HUES64 (cell line): ENCODE data around the gene MACROD2.

ENCODE experiments used
- H3K27ac ChIP-seq: 2 replicates; pipeline ENCODE4 v1.7.0; 2013; ENCODE audit warnings: low read depth, low read length, inconsistent platforms
- H3K27me3 ChIP-seq: 2 replicates; pipeline ENCODE4 v1.6.1; 2013; ENCODE audit warnings: mild to moderate bottlenecking, low read length; ENCODE audit not compliant: insufficient read depth
- H3K36me3 ChIP-seq: 2 replicates; pipeline ENCODE4 v1.6.1; 2013; ENCODE audit warnings: mild to moderate bottlenecking, low read length; ENCODE audit not compliant: insufficient read depth
- H3K4me1 ChIP-seq: 2 replicates; pipeline ENCODE4 v1.6.1; 2013; ENCODE audit warnings: mild to moderate bottlenecking, low read length, moderate library complexity; ENCODE audit not compliant: insufficient read depth
- H3K4me3 ChIP-seq: 2 replicates; pipeline ENCODE4 v1.5.1; 2013; ENCODE audit warnings: mild to moderate bottlenecking, low read length, moderate library complexity
- H3K9ac ChIP-seq: 2 replicates; pipeline ENCODE4 v1.6.1; 2013; ENCODE audit warnings: mild to moderate bottlenecking, low read depth, low read length
- H3K9me3 ChIP-seq: 2 replicates; pipeline ENCODE4 v1.6.1; 2013; ENCODE audit warnings: low read depth, low read length; ENCODE audit not compliant: insufficient read depth
- WGBS: fragments of 150-250, 120-280 bp; methylation state at CpG from one replicate; pipeline ENCODE4 v1.1.7; 2013; ENCODE audit warnings: missing lambda C conversion rate; 5-methylcytosine and 5-hydroxymethylcytosine counted together

The MACROD2 gene

DNA sequence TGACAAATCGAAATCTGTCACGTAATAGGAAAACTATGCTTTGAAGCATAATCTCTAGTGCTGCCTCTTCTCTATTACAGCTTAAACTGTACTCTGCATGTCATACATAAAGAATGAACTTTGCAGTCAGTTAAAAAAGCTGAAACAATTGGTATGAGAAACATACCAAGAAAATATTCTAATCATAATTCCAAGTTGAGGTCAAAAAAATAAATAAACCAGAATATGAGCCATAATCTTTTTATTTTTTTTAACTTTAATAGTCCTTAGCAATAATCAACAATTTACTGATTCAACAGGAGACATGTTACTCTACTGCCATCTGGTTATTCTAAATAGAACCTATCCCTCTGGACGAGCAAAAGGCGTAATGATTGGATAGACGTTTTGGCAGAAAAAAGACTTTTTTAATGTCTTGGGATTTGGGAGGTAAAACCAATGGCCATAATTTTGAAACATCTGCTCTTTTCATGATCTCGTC is 566.5 kb downstream of the MACROD2 start:
- H3K27ac ChIP-seq: no peak overlapping the region
- H3K9ac ChIP-seq: no peak overlapping the region
- H3K9me3 ChIP-seq: peaks cover 16% of the 10 kb centered on the region; the same call in 1 of the 2 replicates
- H3K4me1 ChIP-seq: no peaks in the 10 kb centered on the region; the same call in 1 of the 2 replicates
- no peaks in the 10 kb centered on the region for H3K27me3 ChIP-seq
- H3K4me3 ChIP-seq: no peak overlapping the region
- 96% methylated on average over 5 of the region's 6 CpGs for WGBS
- no peaks in the 10 kb centered on the region for H3K36me3 ChIP-seq

DNA sequence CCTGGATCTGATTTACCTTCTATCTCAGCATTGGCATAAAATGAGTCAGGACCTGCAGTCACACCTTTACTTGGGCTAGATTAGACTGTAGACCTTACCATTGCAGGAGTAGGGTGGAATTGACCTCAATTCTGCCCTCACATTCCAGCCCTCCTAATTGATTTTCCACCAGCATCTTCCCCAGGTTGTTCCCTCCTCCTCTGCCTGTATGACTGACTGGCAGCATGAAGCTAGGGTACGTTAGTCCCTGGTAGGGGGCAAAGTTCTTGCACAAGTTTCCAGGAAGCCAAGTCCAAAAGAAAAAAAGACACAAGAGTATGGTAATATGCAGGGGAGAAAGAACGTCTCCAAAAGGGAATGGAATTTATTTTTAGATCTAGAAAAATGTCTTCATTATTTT is 567.7 kb downstream of the MACROD2 start:
- no peaks in the 10 kb centered on the region for H3K36me3 ChIP-seq
- no peak overlapping the region for H3K9ac ChIP-seq
- H3K27me3 ChIP-seq: no peaks in the 10 kb centered on the region
- WGBS: 82% methylated on average over 2 of the region's 2 CpGs
- peaks cover 16% of the 10 kb centered on the region; the same call in 1 of the 2 replicates for H3K9me3 ChIP-seq
- H3K4me3 ChIP-seq: no peak overlapping the region
- no peak overlapping the region for H3K27ac ChIP-seq
- H3K4me1 ChIP-seq: peaks cover 5% of the 10 kb centered on the region

DNA sequence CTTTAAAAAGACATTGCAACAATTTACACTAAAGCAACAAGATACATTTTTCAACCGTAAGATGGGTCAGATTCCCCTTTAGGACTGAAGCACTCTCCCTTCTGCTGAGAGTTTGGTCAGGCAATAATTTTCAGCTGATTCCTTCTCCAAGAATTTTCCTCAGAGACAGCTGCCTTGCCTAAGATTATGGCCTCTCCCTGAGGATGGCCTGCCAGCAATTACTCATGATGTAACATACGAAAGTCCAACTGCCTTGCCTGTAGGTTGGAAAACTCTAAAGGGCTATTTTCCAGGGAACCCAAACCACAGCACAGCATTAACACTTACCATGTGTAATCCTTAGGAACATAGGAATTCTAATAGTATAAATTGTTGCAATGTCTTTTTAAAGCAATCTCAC is 571.2 kb downstream of the MACROD2 start:
- 100% methylated on average over 2 of the region's 2 CpGs for WGBS

DNA sequence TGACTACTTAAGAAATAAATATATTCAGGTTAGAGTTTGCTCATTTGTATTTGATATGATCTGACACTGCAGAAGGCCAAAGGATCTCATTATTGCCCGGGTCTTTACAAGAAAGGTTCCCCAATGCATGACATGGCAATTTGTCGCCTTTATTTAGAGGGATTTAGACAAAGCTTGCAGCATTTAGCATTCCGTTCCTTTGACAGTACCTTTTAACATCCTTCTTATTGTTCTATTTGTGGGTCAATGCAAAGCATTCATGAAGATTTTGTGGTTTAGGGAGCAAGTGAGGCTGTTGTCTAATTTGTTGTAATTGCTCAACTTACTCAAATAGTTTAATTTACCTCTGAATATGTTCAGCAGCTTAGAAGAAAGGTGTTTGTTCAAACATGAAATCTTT is 572.9 kb downstream of the MACROD2 start:
- Histone ChIP-seq H3K27me3 (no peaks in the 10 kb centered on the region), H3K4me1 (peaks cover 17% of the 10 kb centered on the region), H3K27ac (no peak overlapping the region; the same call in 1 of the 2 replicates), H3K36me3 (no peaks in the 10 kb centered on the region), H3K9me3 (peaks cover 16% of the 10 kb centered on the region; the same call in 1 of the 2 replicates), H3K9ac (peak overlapping the region; percentile 8; the same call in 1 of the 2 replicates), H3K4me3 (no peak overlapping the region)
- WGBS: 77% methylated on average over 3 of the region's 3 CpGs

More for the DNA sequence above, 571.2 kb downstream of the MACROD2 start:
- peaks cover 17% of the 10 kb centered on the region for H3K4me1 ChIP-seq
- no peaks in the 10 kb centered on the region for H3K36me3 ChIP-seq
- no peak overlapping the region for H3K27ac ChIP-seq
- H3K27me3 ChIP-seq: no peaks in the 10 kb centered on the region
- no peak overlapping the region for H3K4me3 ChIP-seq
- no peak overlapping the region for H3K9ac ChIP-seq
- peaks cover 16% of the 10 kb centered on the region; the same call in 1 of the 2 replicates for H3K9me3 ChIP-seq

DNA sequence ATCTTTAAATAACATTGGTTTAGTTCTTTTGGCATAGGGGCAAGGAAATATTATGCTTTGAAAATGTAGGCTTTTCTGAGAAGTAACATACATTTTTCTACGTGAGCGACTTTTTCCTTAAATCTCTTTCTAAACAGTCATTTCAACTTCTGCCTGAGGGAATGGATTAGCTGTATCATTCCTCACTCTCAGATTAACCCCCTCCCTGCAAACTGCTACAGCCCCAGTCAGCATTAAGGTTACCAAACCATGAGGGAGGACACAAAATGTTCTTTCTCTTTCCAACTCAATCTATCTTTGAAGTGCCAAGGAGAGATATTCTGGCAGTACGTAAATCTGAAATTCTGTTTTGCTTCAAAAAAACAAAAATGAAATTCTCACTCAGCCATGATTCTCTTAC is 573.4 kb downstream of the MACROD2 start:
- H3K9me3 ChIP-seq: peaks cover 16% of the 10 kb centered on the region; the same call in 1 of the 2 replicates
- peaks cover 17% of the 10 kb centered on the region for H3K4me1 ChIP-seq
- H3K27me3 ChIP-seq: no peaks in the 10 kb centered on the region
- no peaks in the 10 kb centered on the region for H3K36me3 ChIP-seq
- peak overlapping the region; percentile 8; the same call in 1 of the 2 replicates for H3K9ac ChIP-seq
- 65% methylated on average over 3 of the region's 3 CpGs for WGBS
- no peak overlapping the region; the same call in 1 of the 2 replicates for H3K27ac ChIP-seq
- no peak overlapping the region for H3K4me3 ChIP-seq

DNA sequence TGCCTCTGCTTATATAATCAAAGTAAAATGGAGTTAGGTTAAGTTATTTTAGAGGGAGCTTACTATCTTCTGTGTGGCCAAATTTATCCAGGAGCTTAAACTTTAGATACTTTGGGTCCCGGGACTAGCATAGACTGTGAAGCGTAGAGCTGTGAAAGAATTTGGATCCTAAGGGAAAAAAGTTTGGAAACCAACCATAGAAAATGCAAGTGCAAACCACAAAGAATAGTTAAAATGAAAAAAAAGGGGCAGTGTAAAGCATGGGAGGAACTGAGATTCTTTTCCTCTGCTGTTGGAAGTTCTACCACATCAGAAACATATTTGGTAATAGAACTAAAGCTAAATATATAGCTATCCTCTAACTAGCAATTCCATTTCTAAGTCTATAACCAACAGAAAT is 574.3 kb downstream of the MACROD2 start:
- Histone ChIP-seq H3K27ac (no peak overlapping the region), H3K4me3 (no peak overlapping the region), H3K9me3 (peaks cover 14% of the 10 kb centered on the region; the same call in 1 of the 2 replicates), H3K27me3 (no peaks in the 10 kb centered on the region), H3K9ac (no peak overlapping the region), H3K4me1 (peaks cover 17% of the 10 kb centered on the region), H3K36me3 (no peaks in the 10 kb centered on the region)
- WGBS: 89% methylated on average over 2 of the region's 2 CpGs

DNA sequence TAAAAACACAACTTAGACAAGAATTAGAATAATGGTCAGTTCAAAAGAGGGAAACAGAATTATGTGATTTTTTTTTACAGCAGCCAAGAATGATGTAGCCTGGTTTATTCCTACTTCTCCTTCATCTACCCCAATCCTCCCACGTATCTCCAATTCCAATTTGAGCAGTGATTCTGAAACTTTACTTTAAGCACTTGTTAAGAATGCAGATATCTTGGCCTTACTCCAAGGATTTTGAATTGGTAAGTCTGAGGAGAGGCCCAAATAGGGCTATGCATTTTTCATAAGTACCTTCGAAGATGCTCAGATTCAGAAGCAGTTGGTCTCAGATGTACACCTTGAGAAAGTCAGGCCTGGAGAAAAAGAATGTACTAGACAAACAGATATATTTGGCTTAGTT is 575.5 kb downstream of the MACROD2 start:
- Histone ChIP-seq H3K4me1 (peaks cover 17% of the 10 kb centered on the region), H3K27ac (no peak overlapping the region), H3K36me3 (no peaks in the 10 kb centered on the region), H3K4me3 (no peak overlapping the region), H3K27me3 (no peaks in the 10 kb centered on the region), H3K9ac (no peak overlapping the region), H3K9me3 (peaks cover 6% of the 10 kb centered on the region; the same call in 1 of the 2 replicates)
- 90% methylated on average over 2 of the region's 2 CpGs for WGBS

DNA sequence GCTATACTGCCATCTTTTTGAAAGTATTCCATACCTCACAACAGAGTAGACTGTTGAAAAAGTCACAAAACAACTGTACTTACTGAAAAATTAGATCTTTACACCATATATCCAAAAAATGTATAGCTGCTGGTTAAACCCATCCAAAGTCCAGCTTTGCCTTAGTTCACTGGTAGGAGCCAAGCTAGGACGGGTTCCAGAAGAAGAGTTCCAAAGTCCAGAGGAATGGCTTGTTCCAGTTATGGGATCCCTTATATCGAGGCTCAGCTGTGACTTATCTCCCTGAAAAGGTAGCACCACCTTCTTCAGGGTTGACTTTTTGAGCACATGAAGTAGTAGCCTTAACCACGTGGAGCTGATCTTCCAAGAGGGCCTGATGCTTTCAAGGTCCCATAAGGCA is 578.4 kb downstream of the MACROD2 start:
- no peaks in the 10 kb centered on the region for H3K9me3 ChIP-seq
- 95% methylated on average over 3 of the region's 3 CpGs for WGBS
- H3K4me3 ChIP-seq: no peak overlapping the region
- no peak overlapping the region for H3K27ac ChIP-seq
- peaks cover 5% of the 10 kb centered on the region for H3K4me1 ChIP-seq
- no peaks in the 10 kb centered on the region for H3K27me3 ChIP-seq
- no peaks in the 10 kb centered on the region for H3K36me3 ChIP-seq
- no peak overlapping the region for H3K9ac ChIP-seq

DNA sequence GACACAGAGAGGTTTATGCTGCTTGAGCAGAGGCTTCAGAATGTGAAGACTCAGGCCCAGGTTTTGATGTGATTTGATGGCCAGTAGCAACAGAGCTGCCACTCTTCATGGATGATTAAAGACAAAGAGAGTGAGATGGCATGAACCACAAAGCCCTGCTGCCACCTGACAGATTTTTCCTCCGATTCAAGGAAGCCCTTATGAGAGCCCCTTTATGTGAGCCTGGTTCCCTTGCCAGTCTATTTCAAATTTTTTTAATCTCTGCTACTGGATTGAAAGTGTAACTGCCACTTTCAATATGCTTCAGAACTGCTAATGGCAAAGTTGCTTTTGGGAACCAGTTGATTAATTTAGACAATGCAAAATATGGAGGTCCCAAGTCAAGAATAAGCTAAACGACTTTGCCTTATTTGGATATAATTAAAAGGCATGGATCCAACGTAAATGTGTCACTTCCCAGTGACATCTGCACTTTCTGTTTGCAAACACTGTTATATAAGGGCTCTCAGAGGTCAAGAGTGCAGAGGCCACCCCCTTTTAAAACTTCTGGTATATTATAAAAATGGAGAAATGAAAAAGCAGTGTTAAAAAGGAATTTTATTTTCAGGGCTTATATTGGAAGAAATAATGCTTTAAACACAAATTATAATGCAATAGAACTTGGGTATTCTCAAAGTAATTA is 581.0 kb downstream of the MACROD2 start:
- H3K36me3 ChIP-seq: no peaks in the 10 kb centered on the region
- WGBS: 92% methylated on average over 3 of the region's 3 CpGs
- H3K27ac ChIP-seq: no peak overlapping the region
- H3K4me1 ChIP-seq: no peaks in the 10 kb centered on the region
- no peak overlapping the region for H3K9ac ChIP-seq
- H3K4me3 ChIP-seq: no peak overlapping the region
- no peaks in the 10 kb centered on the region for H3K9me3 ChIP-seq
- no peaks in the 10 kb centered on the region for H3K27me3 ChIP-seq

DNA sequence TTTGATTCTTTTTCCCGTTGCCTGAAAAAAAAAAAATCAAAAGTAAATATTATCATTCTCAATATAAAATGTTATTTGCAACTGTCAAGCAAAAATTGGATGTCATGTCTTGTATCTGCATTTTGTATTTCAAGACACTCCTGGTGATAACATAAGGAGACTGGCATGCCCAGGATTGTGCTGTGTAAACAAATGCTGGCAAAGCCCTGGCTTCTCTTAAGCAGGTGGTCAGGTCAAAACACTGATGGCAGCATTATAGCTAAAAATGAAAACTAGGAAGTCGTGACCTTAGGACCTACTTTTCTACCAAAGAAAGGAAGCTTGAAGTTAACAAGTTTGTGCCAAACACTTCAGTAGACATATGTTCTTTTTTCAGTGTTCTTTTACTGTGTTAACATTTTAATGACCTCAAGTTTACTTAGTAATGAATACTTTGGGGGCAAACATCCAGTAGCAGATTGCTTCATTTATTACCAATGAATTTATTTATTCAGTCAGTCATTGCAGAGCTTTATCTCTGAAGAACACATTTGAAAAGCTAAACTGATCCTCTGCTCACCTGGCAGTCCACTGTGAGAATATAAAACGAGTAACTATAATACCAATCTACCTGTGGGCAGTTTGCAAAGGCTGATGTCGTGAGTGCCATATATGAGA is 585.2 kb downstream of the MACROD2 start:
- Histone ChIP-seq H3K9me3 (no peaks in the 10 kb centered on the region), H3K27ac (no peak overlapping the region), H3K9ac (no peak overlapping the region), H3K4me1 (no peaks in the 10 kb centered on the region), H3K4me3 (no peak overlapping the region), H3K36me3 (no peaks in the 10 kb centered on the region), H3K27me3 (no peaks in the 10 kb centered on the region)
- 90% methylated on average over 3 of the region's 4 CpGs for WGBS

DNA sequence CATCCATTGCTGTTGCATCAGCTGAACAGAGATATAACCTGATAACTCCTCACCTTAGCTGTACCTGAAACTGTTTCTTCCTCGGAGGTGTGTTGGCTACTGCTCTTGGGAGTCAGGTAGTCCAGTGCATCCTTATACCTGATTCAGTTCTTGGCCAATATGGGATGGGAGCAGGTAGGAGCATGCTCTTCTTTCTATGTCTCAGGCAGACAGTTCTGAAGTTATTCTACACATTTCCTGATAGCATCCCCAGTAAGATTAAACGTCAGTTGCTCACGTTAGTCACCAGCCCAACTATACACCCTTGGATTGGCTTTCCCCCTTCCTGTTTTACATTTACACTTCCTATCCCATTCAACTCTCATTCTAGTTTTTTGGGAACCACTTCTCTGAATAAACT is 586.4 kb downstream of the MACROD2 start:
- no peaks in the 10 kb centered on the region for H3K27me3 ChIP-seq
- no peak overlapping the region for H3K9ac ChIP-seq
- H3K4me1 ChIP-seq: no peaks in the 10 kb centered on the region
- H3K36me3 ChIP-seq: no peaks in the 10 kb centered on the region
- no peak overlapping the region for H3K27ac ChIP-seq
- WGBS: 94% methylated on average over 3 of the region's 3 CpGs
- H3K4me3 ChIP-seq: no peak overlapping the region
- no peaks in the 10 kb centered on the region for H3K9me3 ChIP-seq
